Measurements from ENCODE around the gene CNOT2. TPM values are rescaled to one million over a fixed set of nuclear protein-coding genes. Genes with fewer than 3 reads are reported as not detected.

CNOT2 gene
- total RNA-seq, 2 donors from 2014 or later: 76.8 to 87.3 TPM

DNA sequence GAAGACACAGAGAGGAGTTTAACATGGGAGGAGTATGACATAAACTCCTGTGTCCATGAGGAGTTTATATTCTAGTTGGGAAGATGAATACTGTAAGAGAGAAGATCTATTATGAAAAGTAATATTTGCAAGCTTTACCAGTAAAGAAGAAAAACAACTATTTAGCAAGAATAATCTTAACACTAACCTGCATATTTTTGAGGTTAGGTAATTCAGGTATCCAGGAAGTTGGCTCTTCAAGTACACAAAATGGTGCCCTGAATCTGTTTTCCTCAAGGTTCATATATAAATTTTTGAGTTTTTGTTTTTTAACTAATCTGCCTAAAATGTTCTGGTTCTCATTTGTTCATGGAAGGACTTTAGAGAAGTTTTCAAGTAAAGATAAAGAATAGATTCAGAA lies 89.0 kb downstream of the CNOT2 start:
- no peak overlapping the region for H3K27ac ChIP-seq
- intact Hi-C loops (cut with DNase I): no loop called here
- no peak for TF ChIP-seq POLR2A (IDR thresholded peaks at IDR 0.05)
- TF ChIP-seq, protein P1, sequence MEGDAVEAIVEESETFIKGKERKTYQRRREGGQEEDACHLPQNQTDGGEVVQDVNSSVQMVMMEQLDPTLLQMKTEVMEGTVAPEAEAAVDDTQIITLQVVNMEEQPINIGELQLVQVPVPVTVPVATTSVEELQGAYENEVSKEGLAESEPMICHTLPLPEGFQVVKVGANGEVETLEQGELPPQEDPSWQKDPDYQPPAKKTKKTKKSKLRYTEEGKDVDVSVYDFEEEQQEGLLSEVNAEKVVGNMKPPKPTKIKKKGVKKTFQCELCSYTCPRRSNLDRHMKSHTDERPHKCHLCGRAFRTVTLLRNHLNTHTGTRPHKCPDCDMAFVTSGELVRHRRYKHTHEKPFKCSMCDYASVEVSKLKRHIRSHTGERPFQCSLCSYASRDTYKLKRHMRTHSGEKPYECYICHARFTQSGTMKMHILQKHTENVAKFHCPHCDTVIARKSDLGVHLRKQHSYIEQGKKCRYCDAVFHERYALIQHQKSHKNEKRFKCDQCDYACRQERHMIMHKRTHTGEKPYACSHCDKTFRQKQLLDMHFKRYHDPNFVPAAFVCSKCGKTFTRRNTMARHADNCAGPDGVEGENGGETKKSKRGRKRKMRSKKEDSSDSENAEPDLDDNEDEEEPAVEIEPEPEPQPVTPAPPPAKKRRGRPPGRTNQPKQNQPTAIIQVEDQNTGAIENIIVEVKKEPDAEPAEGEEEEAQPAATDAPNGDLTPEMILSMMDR (IDR thresholded peaks at IDR 0.05): no peak

DNA sequence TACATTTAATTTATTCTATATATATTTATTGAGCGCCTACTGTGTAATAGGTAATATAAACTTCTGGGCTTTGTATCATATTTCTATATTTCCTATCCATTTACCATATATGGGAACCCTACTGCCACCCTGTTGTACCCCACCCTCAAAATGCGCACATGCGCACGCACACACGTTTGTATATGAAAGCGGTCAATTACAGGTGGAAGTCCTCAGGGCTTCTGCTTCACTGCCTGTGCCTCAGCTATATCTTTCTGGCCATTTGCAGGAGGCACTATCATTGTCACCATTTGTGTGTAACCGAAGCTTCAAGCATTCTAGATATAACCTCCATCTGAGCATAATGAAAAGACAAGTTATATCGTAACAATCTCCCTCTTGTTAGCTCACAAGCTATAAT lies 91.5 kb downstream of the CNOT2 start:
- TF ChIP-seq, protein P1 (IDR thresholded peaks at IDR 0.05): no peak
- TF ChIP-seq POLR2A (IDR thresholded peaks at IDR 0.05): no peak
- no peak for ATAC-seq
- Histone ChIP-seq H3K27me3 (no peaks in the 10 kb centered on the region), H3K27ac (no peak overlapping the region), H3K4me3 (no peak overlapping the region), H3K4me1 (peaks cover 4% of the 10 kb centered on the region), H3K36me3 (replicated peaks in 1 of 2; ENCODE audit: insufficient read depth in 1 of 2, low read depth in 2 of 2) (peaks cover under 1 to 16% of the 10 kb centered on the region in 2 donors), H3K9me3 (no peaks in the 10 kb centered on the region)
- intact Hi-C loops (cut with DNase I): no loop called here
- WGBS, 2 donors: 96% methylated on average over 8 of the region's 8 CpGs
- DNase-seq: no peak

More for the DNA sequence above, 89.0 kb downstream of the CNOT2 start:
- H3K4me1 ChIP-seq: peaks cover 4% of the 10 kb centered on the region
- DNase-seq (no peak), ATAC-seq (peak; percentile 47)
- no peak overlapping the region for H3K4me3 ChIP-seq
- H3K36me3 ChIP-seq (replicated peaks in 1 of 2; ENCODE audit: insufficient read depth in 1 of 2, low read depth in 2 of 2): peaks cover 0 to 4% of the 10 kb centered on the region in 2 donors
- no peaks in the 10 kb centered on the region for H3K9me3 ChIP-seq
- H3K27me3 ChIP-seq: no peaks in the 10 kb centered on the region

DNA sequence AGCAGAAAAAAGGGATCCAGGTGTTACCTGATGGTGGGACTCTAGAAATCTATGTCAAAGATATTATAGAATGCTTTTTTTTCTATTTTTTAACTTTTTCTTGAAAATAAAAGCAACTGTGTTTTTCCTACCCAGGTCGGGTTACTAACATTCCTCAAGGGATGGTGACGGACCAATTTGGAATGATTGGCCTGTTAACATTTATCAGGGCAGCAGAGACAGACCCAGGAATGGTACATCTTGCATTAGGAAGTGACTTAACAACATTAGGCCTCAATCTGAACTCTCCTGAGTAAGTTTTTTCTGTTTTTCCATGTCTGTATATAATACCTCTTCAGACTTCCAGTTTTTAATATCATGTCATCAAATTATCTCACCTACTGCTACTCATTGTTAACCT lies 95.3 kb downstream of the CNOT2 start:
- no peak overlapping the region for H3K27ac ChIP-seq
- ATAC-seq (no peak), DNase-seq (no peak)
- no peak overlapping the region for H3K4me3 ChIP-seq
- H3K9me3 ChIP-seq: no peaks in the 10 kb centered on the region
- no peaks in the 10 kb centered on the region for H3K27me3 ChIP-seq
- no peaks in the 10 kb centered on the region for H3K4me1 ChIP-seq
- TF ChIP-seq POLR2A (IDR thresholded peaks at IDR 0.05): no peak
- TF ChIP-seq, protein P1 (IDR thresholded peaks at IDR 0.05): no peak
- 93 to 98% methylated on average over 2 of the region's 2 CpGs for WGBS, 2 donors
- intact Hi-C loops (cut with DNase I): no loop called here
- peaks cover 10 to 32% of the 10 kb centered on the region in 2 donors for H3K36me3 ChIP-seq (replicated peaks in 1 of 2; ENCODE audit: insufficient read depth in 1 of 2, low read depth in 2 of 2)

DNA sequence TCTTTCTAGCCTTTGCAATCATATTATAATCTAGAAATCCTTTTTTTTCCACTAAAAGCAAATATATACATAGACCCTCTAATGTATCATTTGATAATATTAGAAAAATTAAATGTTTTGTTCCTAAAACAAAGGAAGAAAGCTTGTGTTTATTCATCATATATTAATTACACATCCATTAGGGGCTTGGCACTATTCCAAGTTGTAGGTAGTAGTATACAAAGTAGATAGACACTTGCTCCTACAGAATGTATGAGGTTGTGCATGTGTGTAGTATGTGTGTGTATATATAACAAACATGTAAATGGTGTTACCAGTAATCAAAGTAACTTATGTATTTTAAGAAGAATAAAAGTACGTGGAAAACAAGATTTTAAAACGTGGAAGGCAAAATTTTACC lies 107.8 kb downstream of the CNOT2 start:
- TF ChIP-seq, protein P1 (IDR thresholded peaks at IDR 0.05): no peak
- no peak for TF ChIP-seq POLR2A (IDR thresholded peaks at IDR 0.05)
- Histone ChIP-seq H3K27me3 (no peaks in the 10 kb centered on the region), H3K4me3 (no peak overlapping the region), H3K9me3 (no peaks in the 10 kb centered on the region), H3K4me1 (no peaks in the 10 kb centered on the region), H3K36me3 (replicated peaks in 1 of 2; ENCODE audit: insufficient read depth in 1 of 2, low read depth in 2 of 2) (peaks cover 0 to 9% of the 10 kb centered on the region in 2 donors), H3K27ac (no peak overlapping the region)
- ATAC-seq (no peak), DNase-seq (no peak)
- intact Hi-C loops (cut with DNase I): no loop called here
- WGBS, 2 donors: 93 to 97% methylated on average over 2 of the region's 2 CpGs
